GM23338 (cell line): ENCODE results near the gene GNS.

Experiments
- CREB1 ChIP-seq: fragments of 250-450 bp; sonication (Bioruptor Pico); IDR thresholded peaks from 2 replicates; pipeline ENCODE4 v1.5.0; 2020; ENCODE audit warnings: low read depth, mild to moderate bottlenecking, moderate library complexity
- CTCF ChIP-seq, 2 experiments: fragments of 200-600 bp in 1 of 2; sonication (generic) in 1 of 2; conservative IDR thresholded peaks; 2 replicates each; pipeline versions ENCODE4 v1.5.1 to v1.6.1; 2016 to 2017; ENCODE audit warnings: antibody characterized with exemption in 2 of 2, low read depth in 2 of 2, mild to moderate bottlenecking in 2 of 2, moderate library complexity in 1 of 2
- ETS1 ChIP-seq: IDR thresholded peaks from 2 replicates; pipeline ENCODE4 v1.6.1; 2016; ENCODE audit warnings: antibody characterized with exemption
- EZH2 ChIP-seq: fragments of 200-600 bp; sonication (generic); IDR thresholded peaks from one replicate; pipeline ENCODE4 v1.8.0; 2017; ENCODE audit warnings: antibody characterized with exemption, mild to moderate bottlenecking, low read depth; ENCODE audit not compliant: unreplicated experiment
- EZH2phosphoT487 ChIP-seq: fragments of 200-600 bp; sonication (generic); IDR thresholded peaks from one replicate; pipeline ENCODE4 v1.8.1; 2018; ENCODE audit warnings: antibody characterized with exemption; ENCODE audit not compliant: unreplicated experiment
- JUNB ChIP-seq: IDR thresholded peaks from one replicate; pipeline ENCODE4 v1.6.1; 2016; ENCODE audit warnings: antibody characterized with exemption; ENCODE audit not compliant: unreplicated experiment
- NANOG ChIP-seq: IDR thresholded peaks from 2 replicates; pipeline ENCODE4 v1.6.1; 2016; ENCODE audit warnings: antibody characterized with exemption, borderline replicate concordance
- POLR2AphosphoS5 ChIP-seq: IDR thresholded peaks from 2 replicates; pipeline ENCODE4 v1.6.1; 2016; ENCODE audit warnings: antibody characterized with exemption, low read depth
- REST ChIP-seq: IDR thresholded peaks from one replicate; pipeline ENCODE4 v1.6.1; 2018; ENCODE audit warnings: antibody characterized with exemption; ENCODE audit not compliant: unreplicated experiment
- ZNF331 ChIP-seq: fragments of 250-450 bp; sonication (Bioruptor Pico); IDR thresholded peaks from 2 replicates; pipeline ENCODE4 v1.5.0; 2020; ENCODE audit warnings: low read depth, mild to moderate bottlenecking, moderate library complexity
- ZNF462 ChIP-seq: fragments of 250-450 bp; sonication (Bioruptor Pico); IDR thresholded peaks from 2 replicates; pipeline ENCODE4 v1.5.0; 2020; ENCODE audit warnings: mild to moderate bottlenecking, moderate library complexity

GRCh38 chr12:64685605-64686004 lies 73.6 kb downstream of the GNS start:
- TF ChIP-seq POLR2AphosphoS5 (no peak), CTCF (conservative IDR thresholded peaks at IDR 0.05; ENCODE audit: low read depth in 2 of 2) (no peak), ZNF331 (CRISPR knock-in tag) (no peak), NANOG (no peak), EZH2phosphoT487 (no peak), REST (no peak), EZH2 (no peak), ZNF462 (CRISPR knock-in tag) (no peak), CREB1 (no peak), JUNB (no peak), ETS1 (no peak)
